Hepatocyte (in vitro differentiated cells): ENCODE results near the gene HMGN4. TPM values are rescaled to one million over a fixed set of nuclear protein-coding genes. Genes with fewer than 3 reads are reported as not detected.
A peak's percentile ranks its signal among the peaks of the same experiment; 100 is the strongest.

Experiments used
- DNase-seq: peaks from one replicate; pipeline ENCODE4 v3.0.0-alpha.2; 2016; ENCODE audit warnings: low spot score
- H2AFZ ChIP-seq: fragments of 200-600 bp; sonication (generic); 2 replicates; pipeline ENCODE4 v1.6.0; 2016; ENCODE audit warnings: antibody characterized with exemption, mild to moderate bottlenecking
- H3K27ac ChIP-seq: fragments of 200-600 bp; sonication (generic); 2 replicates; pipeline ENCODE4 v1.5.1; 2016; ENCODE audit warnings: mild to moderate bottlenecking
- H3K27me3 ChIP-seq: fragments of 200-600 bp; sonication (generic); 2 replicates; pipeline ENCODE4 v1.6.1; 2016
- H3K36me3 ChIP-seq: fragments of 200-600 bp; sonication (generic); replicated peaks from 2 replicates; pipeline ENCODE4 v1.5.1; 2016; ENCODE audit warnings: low read depth; ENCODE audit not compliant: insufficient read depth
- H3K4me1 ChIP-seq: fragments of 200-600 bp; sonication (generic); 2 replicates; pipeline ENCODE4 v1.5.1; 2016; ENCODE audit warnings: mild to moderate bottlenecking, moderate library complexity; ENCODE audit not compliant: insufficient read depth
- H3K4me2 ChIP-seq: fragments of 200-600 bp; sonication (generic); 2 replicates; pipeline ENCODE4 v1.6.0; 2016
- H3K4me3 ChIP-seq: fragments of 200-600 bp; sonication (generic); 2 replicates; pipeline ENCODE4 v1.5.1; 2016; ENCODE audit warnings: mild to moderate bottlenecking
- H3K79me2 ChIP-seq: fragments of 200-600 bp; sonication (generic); 2 replicates; pipeline ENCODE4 v1.6.0; 2017; ENCODE audit warnings: mild to moderate bottlenecking
- H3K9me2 ChIP-seq: fragments of 200-600 bp; sonication (generic); replicated peaks from 2 replicates; pipeline ENCODE4 v1.6.0; 2017; ENCODE audit warnings: mild to moderate bottlenecking; ENCODE audit not compliant: insufficient read depth
- H3K9me3 ChIP-seq: fragments of 200-600 bp; sonication (generic); 2 replicates; pipeline ENCODE4 v1.5.1; 2016; ENCODE audit warnings: low read depth, mild to moderate bottlenecking
- H4K20me1 ChIP-seq: fragments of 200-600 bp; sonication (generic); 2 replicates; pipeline ENCODE4 v1.6.0; 2016; ENCODE audit warnings: mild to moderate bottlenecking; ENCODE audit not compliant: insufficient read depth, poor library complexity, severe bottlenecking
- EZH2 ChIP-seq: fragments of 200-600 bp; sonication (generic); IDR thresholded peaks from 2 replicates; pipeline ENCODE4 v1.6.1; 2016; ENCODE audit warnings: antibody characterized with exemption, mild to moderate bottlenecking, borderline replicate concordance
- EZH2phosphoT487 ChIP-seq: fragments of 200-600 bp; sonication (generic); IDR thresholded peaks from one replicate; pipeline ENCODE4 v1.6.1; 2018; ENCODE audit warnings: antibody characterized with exemption, mild to moderate bottlenecking, low read depth, moderate library complexity; ENCODE audit not compliant: unreplicated experiment, severe bottlenecking
- WGBS: methylation state at CpG from one replicate; pipeline ENCODE4 v1.1.6; 2016; ENCODE audit warnings: low lambda C conversion rate; ENCODE audit errors: missing lambda C conversion rate; 5-methylcytosine and 5-hydroxymethylcytosine counted together
- polyA plus RNA-seq: library from polyadenylated mRNA; unstranded; fragments of >200 nt; fragmentation: Nextera tagmentation; extraction: Ambion mirVana; gene quantifications from 2 replicates; pipeline ENCODE4 v1.2.1, GENCODE V29; 2016
- total RNA-seq: library from RNA; depleted of rRNA; stranded (reverse); fragments of >200 nt; gene quantifications from 2 replicates; pipeline ENCODE4 v1.2.3, GENCODE V29; 2014
- TF ChIP-seq, protein P1 (sequence below): fragments of 200-600 bp; sonication (generic); IDR thresholded peaks from 2 replicates; pipeline ENCODE4 v1.5.1; 2016; ENCODE audit warnings: antibody characterized with exemption, mild to moderate bottlenecking; ENCODE audit not compliant: poor library complexity

Gene HMGN4
- total and polyA plus RNA-seq, 2 experiments from 2014 or later = 41.2 to 53.5 TPM

DNA sequence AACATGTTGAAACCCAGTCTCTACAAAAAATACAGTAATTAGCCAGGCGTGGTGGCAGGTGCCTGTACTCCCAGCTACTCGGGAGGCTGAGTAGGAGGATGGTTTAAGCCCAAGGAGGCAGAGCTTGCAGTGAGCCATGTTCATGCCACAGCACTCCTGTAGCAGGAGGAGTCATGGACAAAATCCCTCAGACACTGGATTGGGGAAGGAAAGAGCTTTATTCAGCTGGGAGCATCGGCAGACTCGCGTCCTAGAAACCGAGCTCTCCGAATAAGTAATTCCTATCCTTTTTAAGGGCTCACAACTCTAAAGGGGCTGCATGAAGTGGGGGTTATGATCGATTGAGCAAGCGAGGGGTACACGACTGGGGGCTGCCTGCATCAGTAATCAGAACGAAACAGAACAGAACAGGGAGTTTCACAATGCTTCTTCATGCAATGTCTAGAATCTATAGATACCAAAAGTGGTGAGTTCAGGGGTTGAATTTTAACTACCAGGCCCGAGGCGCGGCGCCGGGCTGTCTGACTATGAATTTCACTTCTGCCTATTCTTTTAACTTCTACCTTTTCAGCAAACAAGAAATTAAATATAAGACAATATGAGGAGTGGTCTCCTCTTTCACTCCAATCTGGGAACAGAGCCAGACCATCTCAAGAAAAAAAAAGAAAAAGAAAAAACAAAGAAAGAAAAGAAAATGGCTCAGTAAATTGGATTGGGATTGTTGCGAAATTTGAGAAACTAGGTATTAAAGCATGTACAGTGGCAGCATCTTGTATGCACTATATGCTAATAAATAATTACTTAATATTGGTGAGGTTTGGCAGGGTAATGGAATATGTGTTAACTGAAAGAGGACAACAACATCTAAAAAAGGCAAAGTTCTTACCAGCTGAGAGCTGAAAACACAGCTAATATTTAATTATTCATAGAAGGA lies 23.6 kb downstream of the HMGN4 start:
- Histone ChIP-seq H3K4me2 (no peak overlapping the region), H3K9me2 (no peaks in the 10 kb centered on the region), H3K36me3 (no peaks in the 10 kb centered on the region), H3K27ac (no peak overlapping the region), H4K20me1 (no peaks in the 10 kb centered on the region), H3K4me3 (no peak overlapping the region), H3K9me3 (no peaks in the 10 kb centered on the region), H3K79me2 (no peaks in the 10 kb centered on the region), H2AFZ (no peak overlapping the region), H3K27me3 (no peaks in the 10 kb centered on the region), H3K4me1 (no peaks in the 10 kb centered on the region)
- TF ChIP-seq EZH2 = no peak
- no peak for TF ChIP-seq EZH2phosphoT487
- TF ChIP-seq, protein P1, sequence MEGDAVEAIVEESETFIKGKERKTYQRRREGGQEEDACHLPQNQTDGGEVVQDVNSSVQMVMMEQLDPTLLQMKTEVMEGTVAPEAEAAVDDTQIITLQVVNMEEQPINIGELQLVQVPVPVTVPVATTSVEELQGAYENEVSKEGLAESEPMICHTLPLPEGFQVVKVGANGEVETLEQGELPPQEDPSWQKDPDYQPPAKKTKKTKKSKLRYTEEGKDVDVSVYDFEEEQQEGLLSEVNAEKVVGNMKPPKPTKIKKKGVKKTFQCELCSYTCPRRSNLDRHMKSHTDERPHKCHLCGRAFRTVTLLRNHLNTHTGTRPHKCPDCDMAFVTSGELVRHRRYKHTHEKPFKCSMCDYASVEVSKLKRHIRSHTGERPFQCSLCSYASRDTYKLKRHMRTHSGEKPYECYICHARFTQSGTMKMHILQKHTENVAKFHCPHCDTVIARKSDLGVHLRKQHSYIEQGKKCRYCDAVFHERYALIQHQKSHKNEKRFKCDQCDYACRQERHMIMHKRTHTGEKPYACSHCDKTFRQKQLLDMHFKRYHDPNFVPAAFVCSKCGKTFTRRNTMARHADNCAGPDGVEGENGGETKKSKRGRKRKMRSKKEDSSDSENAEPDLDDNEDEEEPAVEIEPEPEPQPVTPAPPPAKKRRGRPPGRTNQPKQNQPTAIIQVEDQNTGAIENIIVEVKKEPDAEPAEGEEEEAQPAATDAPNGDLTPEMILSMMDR = no peak
- no peak for DNase-seq
- WGBS = 89% methylated on average over 17 of the region's 17 CpGs

DNA sequence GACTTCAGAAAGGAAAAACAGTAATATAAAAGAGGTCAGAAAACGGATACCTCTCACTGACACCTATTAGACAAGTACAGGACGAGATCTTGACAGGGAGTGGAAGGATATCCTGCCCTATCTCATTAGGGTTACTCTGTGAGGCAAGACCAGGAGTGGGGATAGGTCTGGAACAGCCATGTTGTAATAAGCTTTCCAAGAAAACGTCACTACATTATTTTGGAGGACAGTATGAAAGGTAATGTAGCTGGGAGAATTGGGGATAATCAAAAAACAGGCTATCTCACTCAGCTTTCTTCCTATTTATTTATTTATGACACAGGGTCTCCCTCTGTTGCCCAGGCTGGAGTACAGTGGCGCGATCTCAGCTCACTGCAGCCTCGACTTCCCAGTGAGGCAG lies 25.3 kb downstream of the HMGN4 start:
- DNase-seq = no peak
- H2AFZ ChIP-seq = no peak overlapping the region
- H3K9me2 ChIP-seq = no peaks in the 10 kb centered on the region

DNA sequence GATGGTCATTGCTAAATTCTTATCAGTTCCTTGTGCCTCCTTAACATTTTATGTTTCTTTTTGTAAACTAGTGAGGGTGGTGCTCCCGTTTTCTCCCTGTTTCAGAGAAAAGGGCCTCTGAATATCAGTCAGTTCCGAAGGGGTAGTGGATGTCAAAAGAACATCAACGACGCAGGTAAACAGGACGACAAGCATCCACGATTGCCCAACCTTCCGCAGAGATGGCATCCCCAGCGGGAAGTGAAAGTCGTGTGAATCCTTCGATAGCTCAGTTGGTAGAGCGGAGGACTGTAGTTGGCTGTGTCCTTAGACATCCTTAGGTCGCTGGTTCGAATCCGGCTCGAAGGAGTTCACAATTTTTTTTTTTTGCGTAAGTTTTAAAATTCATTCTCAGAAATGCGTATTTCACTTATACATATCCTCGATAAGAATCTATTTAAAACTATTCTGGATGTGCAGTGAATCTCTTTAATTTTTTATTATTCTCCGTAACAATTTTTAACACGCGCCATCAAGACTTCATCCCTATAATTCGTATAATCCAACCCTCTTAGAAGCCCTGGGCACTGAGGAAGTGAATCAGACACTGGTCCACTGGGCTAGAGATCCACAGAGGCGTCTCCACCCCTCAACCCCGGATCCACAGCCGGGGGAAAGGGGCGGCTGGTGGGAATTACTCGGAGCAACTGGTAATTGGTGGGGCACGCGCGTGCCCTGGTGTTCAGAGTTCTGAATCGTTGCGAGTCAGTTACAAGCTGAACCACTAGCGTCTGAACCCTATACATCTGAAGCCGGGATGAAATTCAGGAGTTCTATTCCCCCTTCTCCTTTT lies 30.7 kb downstream of the HMGN4 start:
- no peak overlapping the region for H3K27ac ChIP-seq
- H3K4me3 ChIP-seq = peak overlapping the region; percentile 66
- H4K20me1 ChIP-seq = no peaks in the 10 kb centered on the region
- H3K9me3 ChIP-seq = no peaks in the 10 kb centered on the region
- H3K79me2 ChIP-seq = no peaks in the 10 kb centered on the region
- H3K9me2 ChIP-seq = no peaks in the 10 kb centered on the region
- no peaks in the 10 kb centered on the region for H3K27me3 ChIP-seq
- no peaks in the 10 kb centered on the region for H3K4me1 ChIP-seq
- peak; percentile 94 for DNase-seq
- WGBS = 2% methylated on average over 34 of the region's 34 CpGs
- TF ChIP-seq, protein P1 = peak; percentile 36
- TF ChIP-seq EZH2 = no peak
- H2AFZ ChIP-seq = peak overlapping the region; percentile 62
- peak overlapping the region; percentile 72 for H3K4me2 ChIP-seq
- no peaks in the 10 kb centered on the region for H3K36me3 ChIP-seq

More for the DNA sequence above, 25.3 kb downstream of the HMGN4 start:
- H3K4me1 ChIP-seq = no peaks in the 10 kb centered on the region
- H3K36me3 ChIP-seq = no peaks in the 10 kb centered on the region
- no peak overlapping the region for H3K4me3 ChIP-seq
- no peak overlapping the region for H3K27ac ChIP-seq
- 86% methylated on average over 6 of the region's 6 CpGs for WGBS
- H3K9me3 ChIP-seq = no peaks in the 10 kb centered on the region
- H3K4me2 ChIP-seq = no peak overlapping the region
- no peaks in the 10 kb centered on the region for H3K27me3 ChIP-seq
- H4K20me1 ChIP-seq = no peaks in the 10 kb centered on the region
- TF ChIP-seq EZH2 (no peak), EZH2phosphoT487 (no peak)
- TF ChIP-seq, protein P1 = no peak
- H3K79me2 ChIP-seq = no peaks in the 10 kb centered on the region
